AG08396 (cell line): ENCODE measurements around the gene ERG28.
"Not testable (repeated sequence)": the region's sequence is repeated elsewhere in the genome, so short reads cannot be mapped to it uniquely, and the experiment has no call there.

Experiments
- DNase-seq: peaks from one replicate; pipeline ENCODE4 v3.0.0; 2012; ENCODE audit warnings: low spot score, mixed read lengths

The ERG28 gene, protein sequence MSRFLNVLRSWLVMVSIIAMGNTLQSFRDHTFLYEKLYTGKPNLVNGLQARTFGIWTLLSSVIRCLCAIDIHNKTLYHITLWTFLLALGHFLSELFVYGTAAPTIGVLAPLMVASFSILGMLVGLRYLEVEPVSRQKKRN

GRCh38 chr14:75660630-75661498 lies at the start of gene ERG28, which contains the start of gene TTLL5:
Gene ERG28, minus strand, starts transcription at chr14:75660876. Its CDS starts 3,374 bp downstream, at chr14:75657502.
Gene TTLL5, plus strand, starts transcription at chr14:75661246. Its CDS starts 1,904 bp downstream, at chr14:75663150.
- DNase-seq, result peak; percentile 95

DNA sequence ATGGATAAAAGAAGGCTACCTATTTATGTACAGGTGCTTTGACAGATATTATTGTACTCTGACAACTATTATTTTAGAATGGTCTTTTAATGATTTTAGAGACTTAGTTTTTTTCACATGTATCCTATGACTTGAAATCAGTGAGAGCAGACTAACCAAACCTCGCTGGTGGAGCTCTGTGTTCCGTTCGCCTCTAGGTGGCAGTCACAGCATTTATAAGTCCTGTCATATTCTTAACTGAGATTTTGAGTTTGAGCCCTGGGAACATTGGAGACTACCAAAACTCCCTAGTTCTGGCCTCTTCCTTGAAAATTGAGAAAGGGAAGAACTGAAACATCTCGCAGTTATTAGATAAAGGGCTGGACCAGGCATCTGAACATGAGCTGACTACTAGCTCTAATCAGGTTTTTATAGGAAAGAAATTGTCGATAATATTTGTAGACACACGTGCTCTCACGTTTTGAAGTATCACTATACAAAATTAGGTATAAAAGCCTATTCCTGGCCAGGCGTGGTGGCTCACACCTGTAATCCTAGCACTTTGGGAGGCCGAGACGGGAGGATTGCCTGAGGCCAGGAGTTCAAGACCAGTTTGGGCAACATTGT lies 48.6 kb upstream of the ERG28 start:
- peak; percentile 63 for DNase-seq

DNA sequence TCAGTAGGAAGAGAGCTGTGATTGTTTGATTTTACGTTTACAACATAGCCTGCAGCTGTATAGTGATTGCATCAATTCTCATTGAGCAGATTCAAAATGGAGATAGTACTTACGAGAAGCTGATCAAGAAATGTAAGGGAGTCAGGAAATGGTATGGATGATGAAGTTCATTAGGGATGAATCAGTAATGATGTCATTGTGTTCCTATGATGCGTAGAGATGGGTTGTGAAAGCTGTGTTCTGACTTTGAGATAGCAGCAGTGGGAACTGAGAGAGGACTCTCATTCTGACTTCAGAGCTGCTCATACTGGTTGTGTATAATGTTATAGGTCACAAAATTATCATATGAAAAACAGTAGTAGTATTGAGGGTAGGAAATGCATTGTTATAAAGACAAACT lies 44.3 kb upstream of the ERG28 start:
- no peak for DNase-seq

- no peak for DNase-seq
These were observed 42.8 kb upstream of the ERG28 start for GRCh38 chr14:75703467-75703866.

DNA sequence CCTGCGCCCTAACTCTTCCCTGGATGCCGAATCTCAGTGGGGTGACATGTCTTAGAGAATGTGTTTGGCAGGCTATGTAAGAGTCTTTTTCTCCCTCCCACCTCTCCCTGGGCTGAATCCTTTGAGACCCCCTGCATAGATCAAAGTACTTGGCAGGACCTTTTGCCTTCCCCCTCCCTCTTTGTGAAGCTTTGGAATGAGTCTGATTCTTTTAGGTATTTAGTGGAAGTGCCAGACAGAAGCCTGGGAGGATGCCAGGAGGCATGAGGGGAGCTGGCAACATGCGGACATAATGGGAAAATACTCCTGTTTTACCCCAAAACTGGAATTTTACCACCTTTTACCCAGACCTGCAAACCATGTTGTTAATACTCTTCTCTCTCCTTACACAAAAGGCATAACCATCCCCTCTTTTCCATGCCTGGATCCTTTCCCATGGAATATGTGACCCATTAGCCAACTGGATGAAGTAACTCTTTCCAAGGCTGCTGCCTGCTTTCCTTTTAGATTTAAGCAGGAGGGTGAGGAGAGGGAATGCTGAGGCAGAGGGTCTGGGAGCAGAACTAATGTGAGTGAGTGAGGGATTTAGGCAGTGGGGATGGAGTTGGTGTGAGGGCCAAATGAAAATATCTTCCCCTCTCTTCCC lies 42.1 kb upstream of the ERG28 start:
- DNase-seq, result no peak

GRCh38 chr14:75702122-75702521 lies 41.4 kb upstream of the ERG28 start:
- DNase-seq, result no peak

- no peak for DNase-seq
These were observed 39.6 kb upstream of the ERG28 start for GRCh38 chr14:75700295-75700694.

DNA sequence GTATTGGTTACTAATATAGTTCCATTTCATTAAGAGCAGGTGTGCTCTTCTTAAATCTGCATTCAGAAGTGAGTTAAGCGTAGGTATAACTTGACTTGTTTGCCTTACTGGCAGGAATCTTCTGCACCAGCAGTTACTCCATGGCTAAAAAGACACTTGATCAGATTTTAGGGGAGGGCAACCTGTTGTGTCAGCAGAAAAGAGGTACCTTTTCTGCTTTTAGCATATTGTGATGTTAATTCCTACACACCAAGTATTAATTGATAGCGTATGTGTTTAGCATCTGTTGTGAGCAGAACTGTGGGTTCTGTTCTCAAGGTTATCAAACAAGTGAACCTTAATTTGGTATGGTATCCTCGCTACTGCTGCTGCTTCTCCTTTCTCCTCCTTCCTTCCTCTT lies 38.7 kb upstream of the ERG28 start:
- DNase-seq, result no peak

DNA sequence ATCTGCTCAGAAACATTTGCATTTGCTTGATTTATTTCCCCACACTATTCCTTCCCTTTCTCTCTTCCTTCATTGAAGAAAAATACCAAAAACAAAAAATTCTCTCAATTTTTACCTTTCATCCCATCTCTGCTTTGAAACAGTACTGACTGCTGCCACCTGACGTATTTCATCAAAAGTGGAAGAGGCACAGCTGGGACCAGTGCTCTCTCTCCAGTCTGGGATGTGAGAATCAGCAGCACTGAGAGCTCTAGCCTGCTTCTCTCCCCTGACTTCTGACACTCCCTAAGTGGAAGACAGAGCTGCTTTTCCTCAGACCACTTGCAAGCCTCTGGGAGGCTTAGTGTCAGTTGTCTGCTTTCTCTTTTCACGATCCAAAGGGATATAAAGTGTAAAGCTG lies 37.2 kb upstream of the ERG28 start:
- no peak for DNase-seq

DNA sequence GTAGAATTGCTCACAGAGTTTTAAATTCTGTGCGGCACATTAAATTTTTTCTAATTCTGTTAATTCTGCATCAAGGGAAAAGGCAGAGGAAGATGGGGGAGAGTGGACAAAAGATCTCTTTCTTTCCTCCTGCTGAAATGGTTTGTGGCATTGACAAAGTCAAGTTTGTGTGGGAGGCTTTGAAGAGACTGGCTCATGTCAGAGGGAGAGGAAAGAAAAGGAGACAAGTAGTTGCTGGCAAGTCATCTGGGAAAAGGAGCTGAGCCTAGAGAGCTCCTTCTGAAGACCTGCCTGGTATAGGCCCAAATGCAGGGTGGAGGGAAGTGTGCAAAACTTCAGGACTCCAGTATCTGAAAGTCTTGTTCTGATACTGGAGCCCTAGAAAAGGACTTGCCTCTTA lies 36.7 kb upstream of the ERG28 start:
- no peak for DNase-seq

- DNase-seq, result not testable (repeated sequence)
These were observed 34.3 kb upstream of the ERG28 start for GRCh38 chr14:75695025-75695424.

DNA sequence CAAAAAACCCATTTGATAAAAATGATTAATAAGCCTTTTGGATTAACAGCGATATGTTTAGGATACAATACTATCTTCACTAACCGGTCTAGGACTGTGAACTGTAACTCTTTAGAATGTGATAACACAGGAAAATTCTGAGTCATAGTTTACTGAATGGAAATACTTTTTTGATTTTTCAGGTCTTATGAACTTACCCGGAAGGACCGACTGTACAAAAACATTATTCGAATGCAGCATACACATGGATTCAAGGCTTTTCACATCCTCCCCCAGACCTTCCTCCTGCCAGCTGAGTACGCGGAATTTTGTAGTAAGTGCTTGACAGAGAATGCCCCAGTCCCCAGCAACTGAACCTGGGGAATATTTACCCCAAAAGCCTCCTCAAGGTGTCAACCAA lies 29.3 kb upstream of the ERG28 start:
- DNase-seq, result no peak

DNA sequence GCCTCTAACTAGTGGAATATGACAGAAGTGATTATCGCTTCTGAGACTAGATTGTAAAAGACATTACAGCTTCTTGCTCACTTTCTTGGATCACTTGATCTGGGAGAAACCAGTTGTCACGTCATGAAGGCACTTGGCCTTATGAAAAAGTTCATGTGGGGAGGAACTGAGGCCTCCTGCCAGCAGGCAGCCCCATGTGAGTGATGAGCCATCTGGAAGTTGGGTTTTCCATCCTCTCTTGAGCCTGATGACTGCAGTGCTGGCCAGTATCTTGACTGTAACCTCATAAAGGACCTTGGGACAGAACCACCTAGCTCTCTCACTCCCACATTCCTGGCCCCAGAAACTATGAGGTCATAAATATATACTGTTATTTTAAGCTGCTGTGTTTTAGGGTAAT lies 28.3 kb upstream of the ERG28 start:
- peak; percentile 28 for DNase-seq

DNA sequence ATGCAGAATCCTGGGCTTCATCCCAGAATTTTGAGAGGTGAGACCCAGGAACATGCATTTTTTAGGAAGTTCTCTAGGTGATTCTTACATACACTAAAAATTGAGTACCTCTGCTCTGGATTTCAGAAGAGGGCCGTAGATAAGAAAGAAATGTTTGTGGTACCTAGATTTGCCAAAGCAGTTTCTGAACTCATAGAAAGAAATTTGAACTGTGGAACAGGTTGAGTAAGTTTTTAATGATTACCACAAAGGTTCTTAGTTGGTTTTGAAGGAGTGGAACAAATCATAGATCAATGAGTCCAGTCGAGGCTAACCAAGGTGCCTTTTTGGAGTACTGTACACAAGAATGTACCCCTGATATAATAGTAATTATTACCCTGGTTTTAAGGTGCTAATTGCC lies 25.2 kb upstream of the ERG28 start:
- DNase-seq, result no peak

DNA sequence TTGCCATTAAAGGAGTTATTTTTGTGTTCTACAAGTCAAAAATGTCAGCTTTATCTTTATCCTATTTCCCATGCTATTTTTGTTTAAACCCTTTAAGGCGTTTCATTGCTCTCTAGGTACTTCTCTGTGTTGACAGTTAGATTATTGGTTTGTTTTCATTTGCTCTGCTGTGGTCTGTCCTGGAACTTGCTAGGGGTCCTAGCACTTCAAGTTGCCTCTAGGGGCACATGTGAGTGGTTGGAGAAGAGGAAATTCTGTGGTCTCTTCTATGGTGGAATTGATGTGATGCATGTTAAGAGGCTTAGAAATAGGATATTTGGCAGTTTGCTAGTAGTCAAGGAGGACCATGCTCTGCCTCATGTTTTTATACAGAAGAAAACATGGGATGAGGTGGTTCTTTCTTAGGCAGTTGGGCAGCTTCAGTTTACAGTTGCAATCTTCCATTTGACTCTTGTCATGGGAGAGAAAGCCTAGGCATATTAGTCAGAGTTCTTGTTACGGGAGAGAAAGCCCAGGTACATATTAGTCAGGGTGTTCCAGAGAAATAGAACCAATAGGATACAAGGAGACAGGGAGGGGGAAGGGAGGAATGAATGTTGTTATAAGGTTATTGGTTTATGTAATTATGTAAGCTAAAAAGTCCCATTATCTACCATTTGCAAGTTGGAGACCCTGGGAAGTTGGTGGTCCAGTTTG lies 14.7 kb upstream of the ERG28 start:
- no peak for DNase-seq

GRCh38 chr14:75673345-75674035 lies 12.8 kb upstream of the ERG28 start:
- DNase-seq, result no peak

DNA sequence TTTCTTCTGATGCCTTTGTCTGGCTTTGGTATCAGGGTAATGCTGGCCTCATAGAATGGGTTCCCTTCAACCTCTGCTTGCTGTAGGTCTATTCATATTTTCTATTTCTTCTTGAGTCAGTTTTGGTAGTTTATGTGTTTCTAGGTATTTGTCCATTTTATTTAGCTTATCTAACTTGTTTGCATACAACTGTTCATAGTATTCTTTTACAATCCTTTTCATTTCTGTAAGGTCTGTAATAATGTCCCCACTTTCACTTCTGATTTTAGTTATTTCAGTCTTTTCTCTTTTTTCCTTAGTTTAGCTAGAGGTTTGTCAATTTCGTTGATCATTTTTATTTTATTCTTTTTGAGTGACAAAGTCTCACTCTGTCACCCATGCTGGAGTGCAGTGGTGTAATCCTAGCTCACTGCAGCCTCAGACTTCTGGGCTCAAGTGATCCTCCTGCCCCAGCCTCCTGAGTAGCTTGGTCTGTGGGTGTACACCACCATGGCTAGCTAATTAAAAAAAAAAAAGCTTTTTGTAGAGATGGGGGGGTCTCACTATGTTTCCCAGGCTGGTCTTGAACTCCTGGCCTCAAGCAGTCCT lies 12.0 kb upstream of the ERG28 start:
- DNase-seq, result no peak

DNA sequence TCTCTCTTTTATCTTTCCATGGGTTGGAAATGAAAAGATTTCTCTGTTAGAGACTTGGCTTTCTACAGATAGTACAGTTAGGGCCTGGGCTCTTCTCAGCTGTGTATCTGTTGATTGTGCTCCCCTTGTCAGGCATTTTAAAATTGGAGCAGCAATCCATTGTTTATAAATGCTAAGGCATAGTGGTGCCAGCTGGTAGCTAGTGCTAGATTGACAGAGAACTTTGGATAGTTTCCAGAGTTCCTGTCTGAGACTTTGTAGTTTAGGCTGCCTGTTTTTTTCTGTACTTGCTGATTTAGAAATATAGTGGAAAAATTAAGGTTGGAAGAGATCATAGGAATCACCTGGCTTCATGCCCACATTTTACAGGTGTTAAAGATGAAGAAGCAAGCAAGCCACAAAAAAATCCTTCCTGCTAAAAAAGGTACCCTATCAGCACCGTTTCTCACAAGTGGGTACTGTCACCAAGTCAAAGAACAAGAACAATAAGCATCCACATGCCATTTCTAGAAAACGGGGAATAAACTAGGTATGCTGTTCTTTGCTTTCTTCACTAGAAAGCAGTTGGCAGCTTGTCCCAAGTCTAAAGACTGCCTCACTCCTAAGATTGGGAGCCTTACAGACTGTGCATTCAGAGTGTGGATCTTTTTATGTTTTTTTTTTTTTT lies 6.6 kb upstream of the ERG28 start:
- no peak for DNase-seq

GRCh38 chr14:75662966-75663365 lies 2.3 kb upstream of the ERG28 start:
- no peak for DNase-seq

GRCh38 chr14:75661499-75661814 lies 781 bp upstream of the ERG28 start:
- no peak for DNase-seq

GRCh38 chr14:75660238-75660629 lies 442 bp downstream of the ERG28 start:
- no peak for DNase-seq
